HG03457 (cell line): Measurements from ENCODE around the gene MUC20.
"Not testable (repeated sequence)": the region's sequence is repeated elsewhere in the genome, so short reads cannot be mapped to it uniquely, and the experiment has no call there.

ENCODE experiments used
- ATAC-seq: cut with Tn5 transposase; IDR thresholded peaks from one replicate; pipeline ENCODE4 v1.9.1; 2021; ENCODE audit warnings: moderate number of reproducible peaks; ENCODE audit not compliant: unreplicated experiment

MUC20 gene

DNA sequence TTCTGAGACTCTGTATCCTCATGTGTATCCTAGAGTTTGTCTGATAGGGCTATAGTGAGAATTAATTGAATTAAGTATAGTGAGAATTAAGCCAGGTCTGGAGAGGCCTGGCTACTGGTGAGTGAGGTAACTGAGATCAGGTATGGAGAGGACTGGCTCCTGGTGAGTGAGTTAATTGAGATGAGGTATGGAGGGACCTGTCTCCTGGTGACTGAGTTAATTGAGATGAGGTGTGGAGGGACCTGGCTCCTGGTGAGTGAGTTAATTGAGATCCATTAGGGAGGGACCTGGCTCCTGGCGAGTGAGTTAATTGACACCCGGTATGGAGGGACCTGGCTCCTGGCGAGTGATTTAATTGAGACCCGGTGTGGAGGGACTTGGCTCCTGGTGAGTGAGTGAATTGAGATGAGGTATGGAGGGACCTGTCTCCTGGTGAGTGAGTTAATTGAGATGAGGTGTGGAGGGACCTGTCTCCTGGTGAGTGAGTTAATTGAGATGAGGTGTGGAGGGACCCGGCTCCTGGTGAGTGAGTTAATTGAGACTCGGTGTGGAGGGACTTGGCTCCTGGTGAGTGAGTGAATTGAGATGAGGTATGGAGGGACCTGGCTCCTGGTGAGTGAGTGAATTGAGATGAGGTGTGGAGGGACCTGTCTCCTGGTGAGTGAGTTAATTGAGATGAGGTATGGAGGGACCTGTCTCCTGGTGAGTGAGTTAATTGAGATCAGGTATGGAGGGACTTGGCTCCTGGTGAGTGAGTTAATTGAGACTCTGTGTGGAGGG, 10.5 kb upstream of the MUC20 start:
- ATAC-seq: not testable (repeated sequence)

DNA sequence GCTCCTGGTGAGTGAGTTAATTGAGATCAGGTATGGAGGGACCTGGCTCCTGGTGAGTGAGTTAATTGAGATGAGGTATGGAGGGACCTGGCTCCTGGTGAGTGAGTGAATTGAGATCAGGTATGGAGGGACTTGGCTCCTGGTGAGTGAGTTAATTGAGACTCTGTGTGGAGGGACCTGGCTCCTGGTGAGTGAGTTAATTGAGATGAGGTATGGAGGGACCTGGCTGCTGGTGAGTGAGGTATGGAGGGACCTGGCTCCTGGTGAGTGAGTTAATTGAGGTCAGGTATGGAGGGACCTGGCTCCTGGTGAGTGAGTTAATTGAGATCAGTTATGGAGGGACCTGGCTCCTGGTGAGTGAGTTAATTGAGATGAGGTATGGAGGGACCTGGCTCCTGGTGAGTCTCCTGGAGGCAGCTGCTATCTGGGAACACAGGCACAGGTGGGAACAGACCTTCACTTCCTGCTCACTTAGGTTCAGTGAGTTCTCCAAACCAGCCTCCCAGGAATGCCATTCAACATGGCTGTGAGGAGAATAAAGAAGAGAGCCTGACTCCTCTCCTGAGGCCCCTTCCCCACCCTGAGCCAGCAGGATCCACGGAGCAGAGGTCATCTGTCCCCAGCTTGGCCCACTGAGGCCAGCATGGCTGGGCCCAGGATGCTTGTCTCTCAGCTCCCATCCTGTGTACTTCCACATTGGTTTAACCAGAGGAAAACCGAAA, 9.5 kb upstream of the MUC20 start:
- not testable (repeated sequence) for ATAC-seq

DNA sequence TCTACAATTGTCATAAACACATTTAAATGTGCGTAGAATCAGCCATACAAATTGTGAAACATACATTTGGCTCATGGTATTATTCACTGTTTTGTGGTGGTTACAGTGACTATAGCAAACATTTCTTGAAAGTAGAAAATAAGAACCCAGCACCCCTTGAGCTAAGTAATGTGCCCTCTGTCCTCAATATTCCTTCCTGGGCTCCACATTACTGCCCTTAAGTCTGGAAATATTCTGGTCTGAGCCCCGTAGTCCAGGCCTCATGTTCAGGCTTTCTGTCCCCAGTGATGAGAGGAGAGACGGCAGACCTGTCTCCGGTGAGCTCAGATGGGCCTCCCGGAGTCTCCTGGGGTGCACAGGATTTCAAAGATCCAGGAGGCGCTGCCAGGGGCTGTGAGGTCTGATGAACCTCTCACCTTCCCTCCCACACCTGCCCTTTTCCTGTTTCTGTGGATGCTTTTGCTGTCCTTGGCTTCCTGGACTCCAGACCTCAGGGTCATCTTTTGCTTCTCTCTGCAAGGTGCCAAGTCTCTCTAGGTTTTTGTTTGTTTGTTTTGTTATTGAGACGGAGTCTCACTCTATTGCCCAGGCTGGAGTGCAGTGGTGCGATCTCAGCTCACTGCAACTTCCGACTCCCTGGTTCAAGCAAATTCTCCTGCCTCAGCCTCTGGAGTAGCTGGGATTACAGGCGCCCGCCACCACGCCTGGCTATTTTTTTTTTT, 8.8 kb upstream of the MUC20 start:
- ATAC-seq: no peak

DNA sequence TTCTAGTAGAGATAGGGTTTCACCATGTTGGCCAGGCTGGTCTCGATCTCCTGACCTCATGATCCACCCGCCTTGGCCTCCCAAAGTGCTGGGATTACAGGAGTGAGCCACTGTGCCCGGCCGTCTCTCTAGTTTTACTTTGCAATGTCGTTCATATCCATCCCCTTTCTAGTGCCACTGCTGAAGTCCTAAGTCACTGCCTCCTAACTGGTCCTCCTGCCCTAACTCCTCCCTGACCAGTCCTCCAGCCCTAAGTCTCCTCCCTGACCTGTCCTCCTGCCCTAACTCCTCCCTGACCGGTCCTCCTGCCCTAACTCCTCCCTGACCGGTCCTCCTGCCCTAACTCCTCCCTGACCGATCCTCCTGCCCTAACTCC, 8.3 kb upstream of the MUC20 start:
- ATAC-seq: not testable (repeated sequence)

DNA sequence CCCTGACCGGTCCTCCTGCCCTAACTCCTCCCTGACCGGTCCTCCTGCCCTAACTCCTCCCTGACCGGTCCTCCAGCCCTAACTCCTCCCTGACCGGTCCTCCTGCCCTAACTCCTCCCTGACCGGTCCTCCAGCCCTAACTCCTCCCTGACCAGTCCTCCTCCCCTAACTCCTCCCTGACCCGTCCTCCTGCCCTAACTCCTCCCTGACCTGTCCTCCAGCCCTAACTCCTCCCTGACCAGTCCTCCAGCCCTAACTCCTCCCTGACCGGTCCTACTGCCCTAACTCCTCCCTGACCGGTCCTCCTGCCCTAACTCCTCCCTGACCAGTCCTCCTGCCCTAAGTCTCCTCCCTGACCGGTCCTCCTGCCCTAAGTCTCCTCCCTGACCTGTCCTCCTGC, 7.6 kb upstream of the MUC20 start:
- not testable (repeated sequence) for ATAC-seq

DNA sequence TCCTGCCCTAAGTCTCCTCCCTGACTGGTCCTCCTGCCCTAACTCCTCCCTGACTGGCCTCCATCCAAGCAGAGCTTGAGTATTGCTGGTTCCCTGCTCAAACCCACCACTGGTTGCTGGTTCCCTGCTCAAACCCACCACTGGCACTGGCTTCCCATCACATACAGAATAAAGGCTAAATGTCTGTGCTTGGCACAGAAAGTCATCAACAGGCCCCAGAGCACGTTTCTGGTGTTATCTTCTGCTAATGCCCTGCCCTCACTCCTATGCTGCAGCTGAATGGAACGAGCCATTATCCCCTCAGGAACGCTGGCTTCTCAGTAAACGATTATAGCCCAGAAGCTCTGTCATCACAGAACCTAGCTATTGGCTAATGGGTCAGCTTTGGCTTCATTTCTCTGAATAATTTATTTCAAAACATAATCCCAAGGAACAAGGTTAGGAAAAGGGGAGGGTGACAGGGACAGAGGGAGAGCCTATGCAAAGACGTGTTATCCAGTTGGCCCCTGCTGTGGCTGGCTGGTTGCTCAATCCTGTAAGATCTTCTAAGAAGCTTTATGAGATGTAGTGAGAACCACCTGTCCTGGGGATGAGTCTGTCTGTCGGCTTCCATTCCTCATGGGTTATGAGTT, 6.3 kb upstream of the MUC20 start:
- ATAC-seq: no peak

DNA sequence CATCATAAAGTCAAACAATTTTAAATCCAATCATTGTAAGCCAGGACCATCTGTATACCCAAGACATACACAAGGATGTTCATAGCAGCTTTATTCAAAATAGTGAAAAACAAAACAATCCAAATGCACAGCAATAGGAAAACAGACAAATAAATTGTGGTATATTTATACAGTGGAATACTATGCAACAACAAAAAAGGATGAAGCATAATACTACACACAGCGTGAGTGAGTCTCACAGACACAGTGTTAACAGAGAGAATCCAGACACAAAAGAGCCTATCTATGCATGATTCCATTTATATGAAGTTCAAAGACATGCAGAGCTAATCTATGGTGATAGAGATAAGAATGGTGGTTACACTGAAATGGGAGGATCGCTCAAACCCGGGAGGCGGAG, 5.6 kb upstream of the MUC20 start:
- ATAC-seq: no peak

DNA sequence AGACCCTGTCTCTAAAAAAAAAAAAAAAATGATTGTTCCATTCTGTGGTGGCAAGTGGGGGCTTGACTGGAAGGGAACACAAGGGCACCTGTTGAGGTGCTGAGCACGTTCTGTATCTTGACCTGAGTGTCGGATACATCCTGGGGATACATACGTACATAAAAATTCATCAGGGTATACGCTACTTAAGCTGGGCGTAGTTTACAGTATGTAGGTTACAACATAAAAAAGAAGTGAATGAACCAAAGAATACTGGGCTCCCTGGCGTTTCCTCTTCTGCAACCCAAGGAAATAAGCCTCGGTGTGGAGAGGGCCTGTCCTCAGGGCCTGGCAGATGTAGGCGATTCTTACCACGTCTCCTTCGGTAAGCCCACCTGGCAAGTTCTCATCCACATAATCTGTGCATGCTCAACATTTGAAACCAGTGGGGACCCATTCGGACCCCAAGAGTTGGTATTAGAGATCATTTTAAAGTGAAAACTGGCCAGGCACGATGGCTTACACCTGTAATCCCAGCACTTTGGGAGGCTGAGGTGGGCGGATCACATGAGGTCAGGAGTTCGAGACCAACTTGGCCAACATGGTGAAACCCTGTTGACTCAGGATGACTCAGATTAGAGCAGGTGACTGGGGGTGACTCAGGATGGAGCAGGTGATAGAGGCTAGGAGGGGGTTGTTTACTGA, 5.1 kb upstream of the MUC20 start:
- no peak for ATAC-seq

DNA sequence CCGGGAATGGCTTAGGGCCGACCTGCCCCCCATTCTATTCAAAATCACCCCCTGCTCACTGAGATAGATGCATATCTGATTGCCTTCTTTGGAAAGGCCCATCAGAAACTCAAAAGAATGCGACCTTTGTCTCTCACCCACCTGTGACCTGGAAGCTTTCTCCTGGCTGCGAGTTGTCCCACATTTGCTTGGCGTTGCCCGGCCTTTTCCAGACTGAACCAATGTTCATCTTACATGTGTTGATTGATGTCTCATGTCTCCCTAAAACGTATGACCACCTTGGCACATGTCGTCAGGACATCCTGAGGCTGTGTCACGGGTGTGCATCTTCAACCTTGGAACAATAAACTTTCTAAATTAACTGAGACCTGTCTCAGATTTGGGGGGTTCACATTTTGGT, 3.4 kb upstream of the MUC20 start:
- ATAC-seq: no peak

DNA sequence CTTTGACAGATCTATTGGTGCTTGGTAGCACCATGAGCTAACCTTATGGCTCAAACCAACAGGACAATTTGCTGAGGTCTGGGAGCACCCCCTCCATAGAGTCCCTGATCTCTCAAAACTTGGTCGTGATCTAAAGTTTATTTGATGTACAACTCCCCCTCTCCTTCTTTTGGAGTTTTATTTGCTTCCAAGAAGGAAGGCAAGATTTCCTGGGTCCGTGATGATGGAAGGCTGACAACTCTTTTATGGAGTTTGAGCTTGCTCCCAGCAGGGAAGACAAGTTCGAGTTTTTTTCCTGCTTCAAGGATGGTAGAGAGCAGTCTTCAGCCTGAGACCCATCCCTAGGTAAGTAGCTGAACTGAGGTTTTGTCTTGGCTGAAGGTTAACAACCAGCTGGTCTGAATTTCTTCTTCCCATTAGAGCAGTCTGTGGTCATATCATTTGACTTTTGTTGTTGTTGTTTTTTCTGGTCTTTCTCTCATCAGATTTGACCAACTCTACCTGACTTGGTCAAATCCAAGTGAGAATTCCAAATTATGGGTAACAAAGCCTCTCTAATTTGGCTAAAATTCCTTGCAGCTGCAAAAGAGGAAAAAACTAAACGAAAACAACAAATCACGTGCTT, 2.8 kb upstream of the MUC20 start:
- no peak for ATAC-seq

DNA sequence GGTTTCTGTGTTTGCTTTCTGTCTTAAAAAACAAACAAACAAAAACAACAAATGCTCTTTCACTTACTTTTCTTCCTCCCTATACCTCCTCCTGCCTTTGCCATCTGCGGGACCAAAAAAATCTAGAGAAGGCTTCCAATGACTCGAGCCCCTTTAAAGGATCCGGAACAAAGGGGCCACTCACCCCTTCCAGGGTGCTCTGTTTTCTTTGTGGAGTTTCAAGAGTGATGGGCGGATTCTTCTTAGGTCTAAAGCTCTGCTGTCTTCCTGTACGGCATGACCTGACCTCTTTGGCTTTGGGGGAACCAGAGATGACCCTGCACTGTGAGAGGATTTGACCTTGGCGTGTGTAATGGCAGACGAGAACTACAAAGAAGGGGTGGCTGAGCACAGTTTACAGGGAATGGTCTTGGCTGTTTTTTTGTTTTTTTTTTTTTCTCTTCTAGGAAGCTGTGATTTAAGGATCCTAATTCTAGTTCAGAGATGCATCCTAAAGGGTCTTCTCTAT, 2.2 kb upstream of the MUC20 start:
- no peak for ATAC-seq

DNA sequence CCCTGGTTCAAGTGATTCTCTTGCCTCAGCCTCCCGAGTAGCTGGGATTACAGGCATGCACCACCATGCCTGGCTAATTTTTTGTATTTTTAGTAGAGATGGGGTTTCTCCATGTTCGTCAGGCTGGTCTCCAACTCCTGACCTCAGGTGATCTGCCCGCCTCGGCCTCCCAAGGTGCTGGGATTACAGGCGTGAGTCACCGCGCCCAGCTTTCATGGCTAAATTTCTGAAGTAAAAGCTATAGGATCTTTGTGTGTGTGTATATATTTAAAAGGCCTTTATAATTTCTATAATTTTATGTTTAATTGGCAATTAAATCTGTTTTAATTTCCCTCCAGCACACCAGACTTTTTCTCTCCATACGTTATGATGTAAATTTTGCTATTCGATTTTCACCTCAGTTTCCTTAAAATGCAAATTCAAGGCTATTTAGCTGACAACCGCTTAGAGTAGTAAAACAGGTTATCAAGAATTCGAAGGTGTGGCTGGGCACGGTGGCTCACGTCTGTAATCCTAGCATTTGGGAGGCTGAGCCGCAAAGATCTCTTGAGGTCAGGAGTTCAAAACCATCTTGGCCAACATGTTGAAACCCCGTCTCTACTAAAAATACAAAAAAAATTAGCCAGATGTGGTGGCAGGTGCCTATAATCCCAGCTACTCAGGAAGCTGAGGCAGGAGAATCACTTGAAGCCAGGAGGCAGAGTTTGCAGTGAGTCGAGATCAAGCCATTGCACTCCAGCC, 1.1 kb upstream of the MUC20 start:
- not testable (repeated sequence) for ATAC-seq

DNA sequence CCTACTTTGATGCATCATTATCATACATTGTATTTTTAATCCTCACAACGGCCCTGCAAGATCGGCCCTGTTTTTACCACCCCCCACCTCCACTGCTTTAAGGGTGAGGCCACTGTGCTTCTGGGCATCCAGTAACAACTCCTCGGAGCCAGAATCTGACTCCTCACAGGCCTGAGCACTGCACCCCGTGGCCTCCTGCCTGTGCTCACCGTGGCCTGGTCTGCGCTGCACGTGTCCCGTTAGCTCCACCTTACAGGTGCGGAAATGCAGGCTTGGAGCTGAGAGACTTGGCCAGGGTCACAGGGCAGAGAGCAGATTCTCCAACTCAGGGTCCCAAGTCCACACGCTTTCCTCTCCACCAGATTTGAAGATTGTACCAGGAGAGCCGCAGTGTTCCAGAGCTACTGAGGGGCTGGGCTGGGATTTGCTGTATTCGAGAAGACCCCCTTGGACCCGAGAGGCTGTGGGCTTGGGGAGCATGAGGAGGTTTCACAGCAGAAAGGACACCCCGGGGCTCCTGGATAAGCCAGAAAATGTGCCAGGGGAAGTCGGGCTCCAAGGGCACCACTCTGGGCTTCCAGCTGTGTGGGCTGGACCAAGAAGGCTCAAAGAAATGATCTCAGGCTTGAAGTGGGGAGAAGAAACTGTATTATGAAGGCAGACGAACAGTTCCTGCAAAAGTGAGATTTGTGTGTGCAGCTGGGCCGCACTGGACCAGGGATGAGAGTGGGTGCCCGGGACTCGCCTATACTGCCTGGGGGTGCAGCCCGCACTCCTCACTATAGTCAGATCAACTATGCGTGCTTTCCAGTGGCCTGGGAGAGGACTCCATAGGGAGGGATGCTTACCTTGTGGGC, 1.6 kb downstream of the MUC20 start:
- ATAC-seq: not testable (repeated sequence)

DNA sequence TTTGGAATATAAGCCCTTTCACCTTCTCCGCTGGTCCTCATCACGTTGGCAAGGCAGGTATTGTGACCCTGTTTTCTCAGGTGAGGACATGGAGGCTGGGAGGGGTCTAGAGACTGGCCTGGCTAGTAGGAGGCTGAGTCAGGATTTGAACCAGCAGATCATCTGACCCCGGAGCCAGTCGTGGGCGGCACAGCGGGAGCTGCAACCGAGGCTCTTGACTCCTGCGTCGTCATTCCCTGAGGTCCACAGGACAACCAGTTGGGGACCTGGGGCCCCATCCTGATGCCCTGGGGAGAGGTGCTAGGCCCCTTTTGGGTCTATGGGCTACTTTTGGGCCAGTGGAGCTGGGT, 2.2 kb downstream of the MUC20 start:
- not testable (repeated sequence) for ATAC-seq

DNA sequence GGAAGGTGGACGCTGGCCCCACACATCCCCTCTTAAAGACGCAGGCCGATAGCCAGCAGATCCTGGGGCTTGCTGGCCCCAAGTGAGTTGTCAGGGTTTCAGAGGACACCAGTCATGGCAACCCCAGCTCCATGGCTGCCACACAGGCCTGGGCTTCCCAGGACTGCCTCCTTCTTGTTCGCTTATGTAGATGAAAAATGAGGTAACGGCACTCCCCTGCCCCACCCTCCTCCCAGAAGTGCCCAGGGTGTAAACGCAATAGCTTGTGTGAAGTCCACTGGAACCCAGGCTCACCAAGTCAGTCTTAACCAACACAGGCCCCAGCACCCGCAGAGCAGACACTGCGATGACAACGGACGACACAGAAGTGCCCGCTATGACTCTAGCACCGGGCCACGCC, 3.6 kb downstream of the MUC20 start:
- ATAC-seq: not testable (repeated sequence)

DNA sequence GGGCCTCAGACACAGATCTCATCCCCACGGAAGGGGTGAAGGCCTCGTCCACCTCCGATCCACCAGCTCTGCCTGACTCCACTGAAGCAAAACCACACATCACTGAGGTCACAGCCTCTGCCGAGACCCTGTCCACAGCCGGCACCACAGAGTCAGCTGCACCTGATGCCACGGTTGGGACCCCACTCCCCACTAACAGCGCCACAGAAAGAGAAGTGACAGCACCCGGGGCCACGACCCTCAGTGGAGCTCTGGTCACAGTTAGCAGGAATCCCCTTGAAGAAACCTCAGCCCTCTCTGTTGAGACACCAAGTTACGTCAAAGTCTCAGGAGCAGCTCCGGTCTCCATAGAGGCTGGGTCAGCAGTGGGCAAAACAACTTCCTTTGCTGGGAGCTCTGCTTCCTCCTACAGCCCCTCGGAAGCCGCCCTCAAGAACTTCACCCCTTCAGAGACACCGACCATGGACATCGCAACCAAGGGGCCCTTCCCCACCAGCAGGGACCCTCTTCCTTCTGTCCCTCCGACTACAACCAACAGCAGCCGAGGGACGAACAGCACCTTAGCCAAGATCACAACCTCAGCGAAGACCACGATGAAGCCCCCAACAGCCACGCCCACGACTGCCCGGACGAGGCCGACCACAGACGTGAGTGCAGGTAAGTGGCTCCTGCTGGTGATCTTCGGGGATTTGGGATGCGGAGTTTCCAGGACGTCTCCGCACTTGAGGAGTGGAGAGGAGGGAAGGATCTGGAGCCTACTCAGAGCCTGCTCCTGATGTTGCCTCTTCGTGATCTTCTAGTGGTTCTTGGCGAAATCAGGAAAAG, 5.3 kb downstream of the MUC20 start:
- not testable (repeated sequence) for ATAC-seq

DNA sequence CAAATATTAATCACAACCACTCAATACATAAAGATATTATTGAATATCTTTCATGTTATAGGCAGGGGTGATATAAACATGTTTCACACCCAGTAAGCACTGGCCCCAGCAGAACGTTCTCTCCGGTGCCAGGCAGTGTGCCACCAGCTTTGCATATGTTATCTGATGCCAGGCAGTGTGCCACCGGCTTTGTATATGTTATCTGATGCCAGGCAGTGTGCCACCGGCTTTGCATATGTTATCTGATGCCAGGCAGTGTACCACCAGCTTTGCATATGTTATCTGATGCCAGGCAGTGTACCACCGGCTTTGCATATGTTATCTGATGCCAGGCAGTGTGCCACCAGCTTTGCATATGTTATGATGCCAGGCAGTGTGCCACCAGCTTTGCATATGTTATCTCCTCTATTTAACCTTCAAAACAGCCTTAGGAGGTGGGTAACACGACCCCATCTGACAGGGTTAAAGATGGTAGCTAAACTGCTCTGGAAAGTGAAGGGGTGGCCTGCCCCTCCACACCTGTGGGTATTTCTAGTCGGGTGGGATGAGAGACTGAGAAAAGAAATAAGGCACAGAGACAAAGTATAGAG, 6.9 kb downstream of the MUC20 start:
- no peak for ATAC-seq
